Mesothelial cell of epicardium (in vitro differentiated cells): ENCODE data around the gene CHRND. TPM values are rescaled to one million over a fixed set of nuclear protein-coding genes. Genes with fewer than 3 reads are reported as not detected.
A peak's percentile ranks its signal among the peaks of the same experiment; 100 is the strongest.

ENCODE experiments used
- DNase-seq, 2 experiments: peaks; one replicate each; pipeline ENCODE4 v3.0.0; 2021; ENCODE audit warnings: low spot score in 2 of 2; ENCODE audit not compliant: unreplicated experiment in 2 of 2
- H3K27ac Mint-ChIP-seq: 2 replicates; pipeline ENCODE4 v1.8.0; 2021; ENCODE audit warnings: mixed read lengths
- H3K27me3 Mint-ChIP-seq: 2 replicates; pipeline ENCODE4 v1.8.0; 2021; ENCODE audit warnings: low read depth, mixed read lengths
- H3K36me3 Mint-ChIP-seq: 2 replicates; pipeline ENCODE4 v1.8.0; 2021; ENCODE audit warnings: mixed read lengths
- H3K4me1 Mint-ChIP-seq: 2 replicates; pipeline ENCODE4 v1.8.0; 2021; ENCODE audit warnings: mixed read lengths
- H3K4me3 Mint-ChIP-seq: 2 replicates; pipeline ENCODE4 v1.8.0; 2021; ENCODE audit warnings: mild to moderate bottlenecking, moderate library complexity, mixed read lengths
- H3K9me3 Mint-ChIP-seq: 2 replicates; pipeline ENCODE4 v1.8.0; 2021; ENCODE audit warnings: mixed read lengths
- total RNA-seq: library from RNA; stranded (reverse); gene quantifications from 3 replicates; pipeline ENCODE4 v1.2.1, GENCODE V29; 2021
- TF ChIP-seq, protein P1 (sequence below): fragments of 200-600 bp; sonication (generic); IDR thresholded peaks from one replicate; pipeline ENCODE4 v1.5.0; 2021; ENCODE audit warnings: antibody characterized with exemption; ENCODE audit not compliant: unreplicated experiment

CHRND gene
- total RNA-seq, 1 donor from 2014 or later, result not detected

DNA sequence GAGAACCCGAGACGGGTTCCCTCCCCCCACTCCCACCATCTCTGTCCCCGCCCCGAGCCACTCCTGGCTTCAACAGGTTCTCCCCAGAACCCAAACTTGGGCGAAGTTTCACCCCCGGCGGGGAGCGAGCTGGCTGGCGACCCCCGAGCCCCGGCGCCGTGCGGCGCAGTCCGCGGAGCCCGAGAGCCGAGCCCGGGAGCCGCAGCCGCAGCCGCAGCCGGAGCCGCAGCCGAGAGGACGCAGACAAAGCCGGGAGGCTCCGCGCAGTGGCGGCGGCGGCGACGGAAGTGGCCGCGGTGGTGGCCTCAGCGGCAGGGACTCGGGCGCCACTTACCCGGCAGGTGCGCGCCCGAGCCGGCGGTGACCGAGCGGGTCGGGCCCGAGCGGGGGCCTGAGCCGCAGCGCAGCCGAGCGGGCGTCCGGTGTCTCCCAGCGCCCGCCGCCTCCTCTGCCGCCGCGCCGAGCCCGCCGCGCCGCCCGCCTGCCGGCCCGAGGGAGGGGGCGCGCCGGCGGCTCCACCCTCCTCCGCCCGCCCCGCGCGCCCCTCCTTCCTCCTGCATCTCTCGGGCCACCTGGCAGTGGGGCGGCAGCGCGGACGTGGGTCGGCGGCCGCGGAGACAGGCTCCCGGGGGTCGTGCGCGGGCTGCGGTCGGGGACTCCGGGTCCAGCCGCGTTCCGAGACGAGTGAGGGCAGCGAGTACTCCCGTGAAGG is 38.4 kb upstream of the CHRND start, which contains the start of gene ECEL1:
TSS of gene ECEL1 (minus strand) at position 450 of the 712 bp plus-strand sequence. CDS start 1,181 bp downstream, outside the sequence.
- peaks cover 88% of the 10 kb centered on the region for H3K27me3 Mint-ChIP-seq
- TF ChIP-seq, protein P1, sequence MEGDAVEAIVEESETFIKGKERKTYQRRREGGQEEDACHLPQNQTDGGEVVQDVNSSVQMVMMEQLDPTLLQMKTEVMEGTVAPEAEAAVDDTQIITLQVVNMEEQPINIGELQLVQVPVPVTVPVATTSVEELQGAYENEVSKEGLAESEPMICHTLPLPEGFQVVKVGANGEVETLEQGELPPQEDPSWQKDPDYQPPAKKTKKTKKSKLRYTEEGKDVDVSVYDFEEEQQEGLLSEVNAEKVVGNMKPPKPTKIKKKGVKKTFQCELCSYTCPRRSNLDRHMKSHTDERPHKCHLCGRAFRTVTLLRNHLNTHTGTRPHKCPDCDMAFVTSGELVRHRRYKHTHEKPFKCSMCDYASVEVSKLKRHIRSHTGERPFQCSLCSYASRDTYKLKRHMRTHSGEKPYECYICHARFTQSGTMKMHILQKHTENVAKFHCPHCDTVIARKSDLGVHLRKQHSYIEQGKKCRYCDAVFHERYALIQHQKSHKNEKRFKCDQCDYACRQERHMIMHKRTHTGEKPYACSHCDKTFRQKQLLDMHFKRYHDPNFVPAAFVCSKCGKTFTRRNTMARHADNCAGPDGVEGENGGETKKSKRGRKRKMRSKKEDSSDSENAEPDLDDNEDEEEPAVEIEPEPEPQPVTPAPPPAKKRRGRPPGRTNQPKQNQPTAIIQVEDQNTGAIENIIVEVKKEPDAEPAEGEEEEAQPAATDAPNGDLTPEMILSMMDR, result no peak
- H3K4me3 Mint-ChIP-seq, result peak within 1 kb of the TSS; percentile 58
- H3K4me1 Mint-ChIP-seq, result peaks cover 4% of the 10 kb centered on the region
- H3K9me3 Mint-ChIP-seq, result no peaks in the 10 kb centered on the region
- H3K27ac Mint-ChIP-seq, result no peak within 1 kb of the TSS
- DNase-seq, result no peak
- no peaks in the 10 kb centered on the region for H3K36me3 Mint-ChIP-seq

DNA sequence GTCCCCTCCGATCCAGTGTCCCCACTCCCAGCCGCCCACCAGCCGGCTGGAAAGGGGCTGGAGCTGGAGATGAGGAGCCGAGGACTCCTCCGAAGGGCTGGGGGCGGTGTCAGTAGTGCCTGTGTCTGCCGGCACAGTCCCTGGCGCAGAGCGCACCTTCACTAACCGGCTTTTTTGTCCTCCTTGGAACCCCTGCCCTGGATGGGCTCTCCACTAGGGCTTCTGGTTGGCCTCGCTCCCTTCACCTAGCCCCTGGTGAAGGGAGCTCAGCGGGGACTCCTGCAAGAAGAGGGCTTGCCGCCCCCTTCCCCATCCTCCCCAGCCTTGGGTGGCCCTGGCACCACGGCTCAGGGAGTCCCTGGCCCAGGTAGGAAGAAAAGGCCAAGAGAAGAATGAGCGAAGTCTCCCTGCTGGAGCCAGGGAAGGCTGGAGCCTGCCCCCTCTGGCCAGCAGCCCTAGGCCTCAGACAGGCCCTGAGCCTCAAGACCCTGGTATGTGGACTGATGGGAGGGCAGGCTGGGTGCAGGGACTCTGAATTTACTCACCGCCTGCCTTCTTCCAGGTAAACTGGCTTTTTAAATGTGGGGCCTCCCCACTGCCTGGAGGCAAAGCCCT is 37.8 kb upstream of the CHRND start:
- DNase-seq, result no peak
- Mint-ChIP-seq H3K4me1 (peaks cover 4% of the 10 kb centered on the region), H3K9me3 (no peaks in the 10 kb centered on the region), H3K4me3 (peak overlapping the region; percentile 39), H3K27me3 (peaks cover 85% of the 10 kb centered on the region), H3K27ac (no peak overlapping the region), H3K36me3 (no peaks in the 10 kb centered on the region)
- TF ChIP-seq, protein P1, result no peak

DNA sequence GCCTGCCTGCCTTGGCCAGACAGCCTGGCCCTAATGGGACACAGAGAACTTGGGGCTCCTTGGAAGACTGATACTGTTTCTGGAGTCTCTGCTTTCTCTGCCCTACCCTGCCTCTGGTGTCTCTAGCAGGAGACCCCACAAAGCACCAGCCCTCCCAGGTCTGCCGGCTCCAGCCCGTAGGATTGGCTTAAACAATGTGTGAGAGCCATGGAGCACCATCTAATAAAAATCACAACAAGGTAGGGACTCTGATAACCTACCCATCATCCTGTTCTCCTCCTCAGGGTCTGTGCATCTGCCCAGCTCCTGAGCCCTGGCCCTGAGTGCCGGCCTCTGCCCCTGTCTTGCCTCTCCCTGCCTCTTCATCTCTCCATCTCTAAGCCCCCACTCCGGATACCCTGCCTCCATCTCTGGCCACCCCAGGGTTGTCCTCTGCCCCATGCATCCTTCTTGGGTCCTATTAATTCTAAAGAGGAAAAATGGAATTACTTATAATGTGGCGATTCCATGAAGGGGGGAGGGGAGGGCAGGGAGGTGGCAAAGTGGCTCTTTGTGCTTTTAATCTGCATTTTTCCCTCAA is 37.1 kb upstream of the CHRND start:
- no peak overlapping the region for H3K27ac Mint-ChIP-seq
- TF ChIP-seq, protein P1, result no peak
- H3K36me3 Mint-ChIP-seq, result no peaks in the 10 kb centered on the region
- H3K4me3 Mint-ChIP-seq, result peak overlapping the region; percentile 39
- H3K4me1 Mint-ChIP-seq, result peaks cover 4% of the 10 kb centered on the region
- DNase-seq, result peak in 1 of 2 experiments; percentile 26
- H3K9me3 Mint-ChIP-seq, result no peaks in the 10 kb centered on the region
- H3K27me3 Mint-ChIP-seq, result peaks cover 81% of the 10 kb centered on the region

DNA sequence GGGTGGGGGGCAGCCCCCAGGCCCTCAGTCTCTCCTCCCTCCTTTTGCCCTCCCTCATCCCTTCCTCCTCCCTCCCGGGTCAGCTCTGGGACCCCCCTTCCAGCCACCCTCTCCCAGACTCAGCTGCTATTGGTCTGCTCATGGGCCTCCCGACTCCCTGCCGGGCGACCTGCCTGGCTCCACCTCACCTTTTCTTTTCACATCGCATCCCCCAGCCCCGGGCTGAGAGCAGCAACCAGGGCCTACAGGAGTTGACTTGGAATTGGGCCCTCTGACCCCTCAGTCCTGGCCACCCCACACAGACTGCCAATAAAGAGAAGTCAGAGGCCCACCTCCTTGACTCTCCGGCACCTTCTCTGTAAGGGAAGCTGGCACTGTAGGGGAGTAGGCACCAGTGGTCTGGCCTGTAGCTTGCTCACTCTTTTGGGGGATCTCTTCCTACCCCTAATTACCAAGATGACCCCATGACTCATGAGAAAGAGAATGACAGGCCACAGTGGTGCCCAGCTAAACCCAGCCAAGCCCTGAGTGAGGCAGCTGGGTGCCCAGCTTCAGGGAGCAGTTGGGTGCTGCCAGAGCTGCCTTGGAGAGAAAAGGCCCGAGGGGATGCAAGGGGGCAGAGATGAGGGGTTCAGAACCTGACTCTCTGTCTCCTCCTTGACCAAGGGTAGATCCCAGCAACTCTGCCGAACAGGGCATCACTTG is 36.3 kb upstream of the CHRND start:
- TF ChIP-seq, protein P1, result no peak
- Mint-ChIP-seq H3K4me3 (no peak overlapping the region), H3K9me3 (no peaks in the 10 kb centered on the region), H3K4me1 (peaks cover 4% of the 10 kb centered on the region), H3K36me3 (no peaks in the 10 kb centered on the region), H3K27me3 (peaks cover 76% of the 10 kb centered on the region), H3K27ac (no peak overlapping the region)
- DNase-seq, result peak in 1 of 2 experiments; percentile 32

DNA sequence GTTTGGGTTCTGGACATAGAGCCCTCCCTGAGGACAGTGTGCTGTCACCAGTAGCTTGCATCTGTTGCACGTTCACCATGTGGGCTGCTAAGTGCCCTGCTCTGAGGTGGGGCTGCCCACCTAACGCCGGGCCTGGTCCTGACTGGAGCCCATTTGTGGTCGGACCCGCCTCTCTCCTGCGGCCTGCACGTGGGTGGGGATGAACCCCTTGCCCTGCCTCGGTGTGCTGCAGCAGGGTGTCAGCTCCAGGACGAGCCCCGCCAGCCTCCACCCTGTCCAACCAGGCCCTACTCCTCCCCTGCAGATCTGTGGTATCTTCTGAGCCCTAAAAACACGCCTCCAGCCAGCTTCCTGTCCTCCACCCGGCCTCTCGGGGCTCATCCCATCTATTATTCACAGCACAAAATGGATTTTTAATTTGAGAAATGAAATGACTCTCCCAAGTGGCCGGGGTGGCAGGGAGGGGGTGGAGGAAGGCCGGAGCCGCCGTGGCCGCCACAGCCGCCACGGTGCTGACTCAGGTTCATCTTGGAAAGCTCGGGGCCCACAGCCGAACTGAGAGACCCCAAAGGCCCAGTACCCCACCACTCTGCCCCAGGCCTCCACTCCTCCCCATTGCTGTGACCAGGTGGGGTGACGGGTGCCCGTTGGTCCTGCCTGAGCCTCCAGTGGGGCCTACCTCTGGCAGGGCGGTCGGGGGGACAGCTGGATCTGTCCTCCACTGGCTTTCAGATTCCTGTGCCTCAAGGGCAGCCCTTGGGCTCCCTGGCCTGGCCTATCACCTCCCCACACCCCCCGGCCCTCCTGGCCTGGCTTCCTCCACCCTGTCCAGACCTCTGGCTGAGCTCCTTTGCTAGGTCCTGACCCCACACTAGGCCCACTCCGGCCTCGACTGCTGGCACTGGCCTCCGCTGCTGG is 35.5 kb upstream of the CHRND start:
- Mint-ChIP-seq H3K9me3 (no peaks in the 10 kb centered on the region), H3K36me3 (no peaks in the 10 kb centered on the region), H3K4me3 (no peak overlapping the region), H3K27me3 (peaks cover 68% of the 10 kb centered on the region), H3K27ac (no peak overlapping the region), H3K4me1 (peaks cover under 1% of the 10 kb centered on the region)
- DNase-seq, result peak in 1 of 2 experiments; percentile 25
- TF ChIP-seq, protein P1, result no peak
